GM21447 (cell line): ENCODE data around the gene RPS8.
A peak's percentile ranks its signal among the peaks of the same experiment; 100 is the strongest.
"Not testable (repeated sequence)": the region's sequence is repeated elsewhere in the genome, so short reads cannot be mapped to it uniquely, and the experiment has no call there.

Experiments used
- ATAC-seq: cut with Tn5 transposase; IDR thresholded peaks from one replicate; pipeline ENCODE4 v1.9.1; 2021; ENCODE audit not compliant: unreplicated experiment

The RPS8 gene

DNA sequence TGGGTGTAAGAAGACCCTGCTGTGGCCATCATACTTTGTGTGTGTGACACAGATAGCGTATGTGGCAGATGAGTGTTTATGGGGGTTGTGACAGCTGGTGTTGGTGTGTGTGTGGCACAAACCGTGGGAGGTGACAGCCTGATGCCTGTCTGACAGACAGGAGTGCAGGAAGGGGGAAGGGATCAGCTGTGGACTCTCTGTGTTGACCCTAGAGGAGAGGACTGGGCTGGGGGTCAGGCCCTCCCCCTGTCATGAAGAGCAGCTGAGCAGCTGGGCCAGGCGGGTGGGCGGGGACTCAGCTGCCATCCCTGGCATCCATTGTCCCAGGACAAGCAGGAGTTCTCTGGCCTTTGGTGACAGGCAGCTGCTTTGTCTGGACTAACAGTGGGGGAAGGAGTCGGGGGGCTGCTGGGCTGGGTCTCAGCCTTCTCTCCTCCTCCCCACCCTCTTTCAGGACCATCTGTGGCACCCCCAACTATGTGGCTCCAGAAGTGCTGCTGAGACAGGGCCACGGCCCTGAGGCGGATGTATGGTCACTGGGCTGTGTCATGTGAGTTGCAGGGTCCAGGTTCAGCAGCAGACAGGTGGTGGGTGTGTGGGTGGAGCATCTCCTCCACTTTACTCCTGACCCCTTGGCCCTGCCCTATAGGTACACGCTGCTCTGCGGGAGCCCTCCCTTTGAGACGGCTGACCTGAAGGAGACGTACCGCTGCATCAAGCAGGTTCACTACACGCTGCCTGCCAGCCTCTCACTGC lies 27.1 kb downstream of the RPS8 start:
- no peak for ATAC-seq

DNA sequence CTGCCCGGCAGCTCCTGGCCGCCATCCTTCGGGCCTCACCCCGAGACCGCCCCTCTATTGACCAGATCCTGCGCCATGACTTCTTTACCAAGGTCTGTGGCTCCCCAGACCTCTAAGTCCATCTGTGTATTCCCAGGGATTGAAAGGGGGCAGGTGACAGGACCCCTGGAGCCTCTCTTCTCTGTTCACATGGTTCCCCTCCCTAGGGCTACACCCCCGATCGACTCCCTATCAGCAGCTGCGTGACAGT lies 27.6 kb downstream of the RPS8 start:
- no peak for ATAC-seq

DNA sequence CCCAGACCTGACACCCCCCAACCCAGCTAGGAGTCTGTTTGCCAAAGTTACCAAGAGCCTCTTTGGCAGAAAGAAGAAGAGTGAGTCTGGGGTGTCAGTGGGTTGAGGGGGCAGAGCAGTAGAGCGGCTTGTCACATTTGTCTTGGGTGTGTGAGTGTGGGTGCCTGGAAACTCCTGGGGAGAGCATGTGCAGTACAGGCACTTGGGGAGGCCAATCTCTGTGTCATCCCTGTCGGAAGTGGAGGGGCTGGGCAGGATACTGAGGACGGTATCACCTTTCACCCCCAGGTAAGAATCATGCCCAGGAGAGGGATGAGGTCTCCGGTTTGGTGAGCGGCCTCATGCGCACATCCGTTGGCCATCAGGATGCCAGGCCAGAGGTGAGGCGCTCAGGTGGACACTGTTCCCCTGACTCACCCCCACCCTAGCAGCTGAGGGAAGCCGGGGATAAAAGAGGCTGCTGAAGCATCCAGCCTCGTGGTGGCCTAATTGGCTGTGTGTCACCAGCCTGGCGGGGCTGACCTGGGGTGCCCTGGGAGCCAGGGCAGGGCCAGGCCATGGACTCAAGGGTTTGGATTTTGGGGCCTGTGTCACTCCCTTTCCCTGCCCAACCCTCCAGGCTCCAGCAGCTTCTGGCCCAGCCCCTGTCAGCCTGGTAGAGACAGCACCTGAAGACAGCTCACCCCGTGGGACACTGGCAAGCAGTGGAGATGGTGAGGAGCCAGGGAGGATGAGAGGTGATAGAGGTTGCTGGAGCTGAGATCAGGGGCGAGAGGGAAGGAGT lies 28.2 kb downstream of the RPS8 start:
- ATAC-seq = no peak

DNA sequence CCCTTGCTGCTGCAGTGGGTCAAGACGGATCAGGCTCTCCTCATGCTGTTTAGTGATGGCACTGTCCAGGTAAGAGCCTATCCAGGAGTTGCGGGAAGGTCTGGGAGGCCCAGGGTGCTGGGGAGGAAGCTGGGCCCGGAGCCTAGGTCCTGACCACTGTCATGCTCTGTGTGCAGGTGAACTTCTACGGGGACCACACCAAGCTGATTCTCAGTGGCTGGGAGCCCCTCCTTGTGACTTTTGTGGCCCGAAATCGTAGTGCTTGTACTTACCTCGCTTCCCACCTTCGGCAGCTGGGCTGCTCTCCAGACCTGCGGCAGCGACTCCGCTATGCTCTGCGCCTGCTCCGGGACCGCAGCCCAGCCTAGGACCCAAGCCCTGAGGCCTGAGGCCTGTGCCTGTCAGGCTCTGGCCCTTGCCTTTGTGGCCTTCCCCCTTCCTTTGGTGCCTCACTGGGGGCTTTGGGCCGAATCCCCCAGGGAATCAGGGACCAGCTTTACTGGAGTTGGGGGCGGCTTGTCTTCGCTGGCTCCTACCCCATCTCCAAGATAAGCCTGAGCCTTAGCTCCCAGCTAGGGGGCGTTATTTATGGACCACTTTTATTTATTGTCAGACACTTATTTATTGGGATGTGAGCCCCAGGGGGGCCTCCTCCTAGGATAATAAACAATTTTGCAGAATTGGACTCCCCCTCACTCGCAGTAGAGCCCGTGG lies 30.1 kb downstream of the RPS8 start:
- ATAC-seq = no peak

- no peak for ATAC-seq
These were observed 30.8 kb downstream of the RPS8 start for GRCh38 chr1:44806025-44806703.

DNA sequence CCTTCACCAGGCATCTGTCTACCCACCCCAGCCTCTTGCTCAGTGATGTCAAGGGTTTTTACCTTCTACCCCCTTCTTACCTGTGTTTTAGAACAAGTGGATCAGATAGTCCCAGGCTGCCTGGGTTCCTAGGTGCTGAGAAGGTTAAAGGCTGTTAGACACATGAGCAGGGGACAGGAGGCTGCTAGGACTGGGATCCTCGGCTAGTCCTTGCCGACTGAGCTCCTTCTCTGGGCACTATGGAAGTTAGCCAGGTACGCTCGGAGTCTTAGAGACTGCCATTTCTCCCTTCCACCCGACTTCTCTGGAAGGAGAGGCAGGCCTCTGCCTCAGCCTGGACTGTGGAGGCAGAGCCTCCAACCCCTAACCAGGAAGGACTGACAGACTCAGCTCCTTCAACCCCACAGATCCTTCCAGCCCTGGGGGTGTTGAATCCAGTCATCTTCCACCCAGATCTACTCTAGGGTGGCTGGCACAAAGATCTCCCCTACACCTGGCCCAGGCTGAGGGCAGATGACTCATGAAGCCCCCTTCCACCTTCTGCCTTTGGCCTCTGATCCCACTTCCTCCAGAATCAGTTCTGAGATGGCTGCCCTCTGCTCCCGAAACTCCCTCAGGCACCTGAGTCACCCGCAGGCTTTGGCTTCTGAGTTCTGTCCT lies 31.5 kb downstream of the RPS8 start, which contains the start of gene DYNLT4:
Gene DYNLT4 (minus strand): TSS at position 648 of the 660 bp plus-strand sequence. CDS start 683 bp downstream, outside the sequence.
- ATAC-seq = no peak

- peak; percentile 41 for ATAC-seq
These were observed 32.2 kb downstream of the RPS8 start for GRCh38 chr1:44807364-44808062.

DNA sequence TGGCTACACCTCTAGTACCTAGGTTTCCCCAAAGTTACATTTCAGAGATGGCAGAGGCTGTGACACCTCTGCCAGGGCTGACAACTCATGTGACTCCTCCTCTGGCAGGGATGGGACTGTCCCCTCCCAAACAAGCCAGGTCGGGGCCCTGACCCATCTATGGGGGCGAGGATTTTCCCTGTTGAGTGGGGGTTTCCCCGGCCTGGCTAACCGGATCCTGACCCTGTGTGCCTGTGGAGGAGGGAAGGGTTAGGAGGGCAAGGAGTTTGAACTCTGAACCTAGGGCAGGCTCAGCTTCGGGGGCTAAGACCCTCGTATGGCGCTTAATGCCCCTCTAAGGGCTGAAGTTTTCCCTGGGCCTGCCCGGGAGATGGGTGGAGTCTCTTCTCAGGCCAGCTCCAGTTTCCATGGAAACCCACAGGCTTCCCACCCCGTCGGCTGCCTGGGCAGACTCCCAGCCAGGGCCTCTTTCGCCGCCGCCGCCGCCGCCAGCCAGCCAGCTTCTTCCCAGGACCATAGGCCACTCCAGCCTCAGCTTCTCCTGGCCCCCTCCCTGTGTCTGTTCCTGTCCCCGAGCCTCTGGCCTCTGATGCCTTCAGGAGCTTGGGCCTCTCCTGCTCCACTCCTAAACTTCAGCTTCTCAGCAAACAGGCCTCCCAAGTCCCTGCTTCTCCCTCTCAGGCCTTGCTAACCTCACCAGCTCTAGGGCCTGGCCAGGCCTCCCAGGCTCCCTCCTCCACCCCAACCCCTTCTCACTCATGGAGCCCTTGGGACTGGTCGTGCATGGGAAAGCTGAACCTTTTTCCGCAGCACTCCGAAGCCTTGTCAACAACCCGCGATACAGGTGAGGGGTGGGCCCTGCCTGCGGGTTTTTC lies 33.0 kb downstream of the RPS8 start, which contains the start of gene BTBD19:
Gene BTBD19 (plus strand): TSS at position 461 of the 875 bp plus-strand sequence. CDS start 298 bp downstream, at position 759.
- peak; percentile 26 for ATAC-seq

- ATAC-seq = peak; percentile 43
These were observed 33.9 kb downstream of the RPS8 start for GRCh38 chr1:44808938-44809917.

DNA sequence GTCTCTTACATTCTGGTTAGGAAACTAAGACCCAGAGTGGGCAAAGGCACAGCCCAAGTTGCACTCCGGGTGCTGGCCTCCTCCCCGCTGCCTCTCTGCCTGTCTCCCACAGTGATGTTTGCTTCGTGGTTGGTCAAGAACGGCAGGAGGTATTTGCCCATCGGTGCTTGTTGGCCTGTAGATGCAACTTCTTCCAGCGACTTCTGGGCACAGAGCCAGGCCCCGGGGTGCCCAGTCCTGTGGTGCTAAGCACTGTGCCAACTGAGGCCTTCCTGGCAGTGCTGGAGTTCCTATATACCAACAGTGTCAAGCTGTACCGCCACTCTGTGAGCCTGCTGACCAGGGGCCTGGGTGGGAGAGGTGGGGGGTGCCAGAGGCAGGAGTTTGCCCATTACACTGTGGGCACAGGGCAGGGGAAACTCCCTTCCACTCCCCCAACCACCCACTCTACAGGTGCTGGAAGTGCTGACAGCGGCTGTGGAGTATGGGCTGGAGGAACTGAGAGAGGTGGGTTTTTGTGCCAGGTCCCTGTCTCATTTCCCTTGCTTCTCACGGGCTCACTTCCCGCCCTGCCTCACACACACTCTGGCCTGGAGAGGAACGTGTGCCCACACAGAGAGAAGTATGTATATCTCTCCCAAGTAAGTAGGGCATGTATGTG lies 34.9 kb downstream of the RPS8 start:
- no peak for ATAC-seq

GRCh38 chr1:44810762-44811105 lies 35.4 kb downstream of the RPS8 start:
- ATAC-seq = not testable (repeated sequence)

DNA sequence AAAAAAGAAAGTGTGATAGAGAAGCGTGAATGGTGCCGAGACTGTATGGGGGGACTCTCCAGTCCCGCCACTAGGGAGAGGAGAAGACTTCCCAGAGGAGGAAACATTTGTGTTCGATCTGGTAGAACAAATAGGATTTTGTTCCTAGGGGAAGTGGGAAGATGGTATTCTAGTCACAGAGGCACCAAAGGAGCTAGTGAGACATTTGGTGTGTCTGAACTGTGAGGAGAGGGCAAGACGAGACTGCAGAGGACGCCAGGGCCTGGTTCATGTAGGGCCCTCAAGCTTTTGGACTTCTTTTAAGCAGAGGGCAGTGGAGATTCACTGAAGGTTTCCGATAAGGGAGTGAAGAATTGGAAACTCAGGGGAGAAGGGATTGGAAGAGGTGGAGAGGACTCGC lies 35.9 kb downstream of the RPS8 start:
- ATAC-seq = no peak

DNA sequence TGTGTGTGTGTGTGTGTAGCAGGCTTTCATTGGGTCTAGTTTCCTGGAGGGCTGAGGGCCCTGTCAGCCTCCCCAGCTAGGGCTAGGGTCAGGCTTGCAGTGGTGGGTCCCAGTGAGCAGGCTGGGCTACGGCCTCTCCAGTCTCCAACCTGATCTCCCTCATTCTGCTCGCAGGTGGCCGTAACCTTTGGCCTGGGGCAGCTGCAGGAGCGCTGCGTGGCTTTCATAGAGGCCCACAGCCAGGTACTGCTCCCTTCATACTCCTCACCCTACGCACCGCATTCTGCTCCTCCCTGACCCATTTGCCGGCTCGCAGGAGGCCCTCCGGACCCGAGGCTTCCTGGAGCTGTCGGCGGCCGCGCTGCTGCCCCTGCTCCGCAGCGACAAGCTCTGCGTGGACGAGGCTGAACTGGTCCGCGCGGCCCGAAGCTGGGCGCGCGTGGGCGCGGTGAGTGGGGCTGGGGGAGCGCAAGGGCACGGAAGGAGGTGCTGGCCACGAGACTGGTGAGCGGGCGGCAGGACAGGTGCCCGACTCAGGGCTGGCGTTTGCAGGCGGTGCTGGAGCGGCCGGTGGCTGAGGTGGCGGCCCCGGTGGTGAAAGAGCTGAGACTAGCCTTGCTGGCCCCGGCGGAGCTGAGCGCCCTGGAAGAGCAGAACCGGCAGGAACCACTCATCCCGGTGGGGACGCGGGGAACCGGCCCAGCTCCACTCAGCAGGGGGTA lies 37.6 kb downstream of the RPS8 start:
- no peak for ATAC-seq

DNA sequence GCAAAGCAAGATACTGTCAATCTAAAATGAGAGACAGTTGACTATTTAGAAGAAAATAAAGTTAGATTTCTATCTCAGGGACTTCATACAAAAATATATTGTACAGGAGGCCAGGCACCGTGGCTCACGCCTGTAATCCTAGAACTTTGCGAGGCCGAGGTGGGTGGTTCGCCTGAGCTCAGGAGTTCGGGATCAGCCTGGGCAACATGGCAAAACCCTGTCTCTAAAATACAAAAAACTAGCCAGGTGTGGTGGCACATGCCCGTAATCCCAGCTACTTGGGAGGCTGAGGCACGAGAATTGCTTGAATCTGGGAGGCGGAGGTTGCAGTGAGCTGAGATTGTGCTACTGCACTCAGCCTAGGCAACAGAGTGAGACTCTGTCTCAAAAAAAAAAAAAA lies 40.6 kb downstream of the RPS8 start:
- ATAC-seq = not testable (repeated sequence)

- no peak for ATAC-seq
These were observed 42.0 kb downstream of the RPS8 start for GRCh38 chr1:44817307-44817706.

DNA sequence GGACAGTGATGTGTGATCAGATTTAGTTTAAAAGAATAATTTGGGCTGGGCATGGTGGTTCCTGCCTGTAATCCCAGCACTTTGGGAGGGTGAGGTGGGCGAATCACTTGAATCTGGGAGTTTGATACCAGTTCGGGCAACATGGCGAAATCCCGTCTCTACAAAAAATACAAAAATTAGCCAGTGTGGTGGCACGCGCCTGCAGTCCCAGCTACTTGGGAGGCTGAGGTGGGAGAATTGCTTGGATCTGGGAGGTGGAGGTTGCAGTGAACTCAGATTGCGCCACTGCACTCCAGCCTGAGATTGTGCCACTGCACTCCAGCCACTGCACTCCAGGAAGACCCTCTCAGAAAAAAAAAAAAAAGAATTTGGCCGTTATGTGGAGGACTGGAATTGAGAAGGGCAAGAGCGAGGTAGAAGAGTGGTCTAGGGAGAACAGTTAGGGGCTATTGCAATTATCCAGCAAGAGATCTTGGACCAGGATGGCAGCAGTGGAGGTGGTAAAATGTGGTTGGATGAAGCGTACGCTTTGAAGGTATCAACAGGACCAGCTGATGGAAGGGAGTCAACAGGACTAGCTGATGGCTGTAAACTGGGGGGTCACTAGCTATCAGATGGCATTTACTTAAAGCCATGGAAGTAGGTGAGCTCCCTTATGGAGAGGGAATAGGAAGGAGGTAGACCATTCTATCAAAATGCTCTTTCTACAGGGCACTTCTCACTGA lies 42.6 kb downstream of the RPS8 start:
- no peak for ATAC-seq
